ENCODE results near the gene SNX27. TPM values are rescaled to one million over a fixed set of nuclear protein-coding genes. Genes with fewer than 3 reads are reported as not detected.

SNX27 gene
- total RNA-seq, 2 experiments from 2014 or later = 13.2 to 13.3 TPM

DNA sequence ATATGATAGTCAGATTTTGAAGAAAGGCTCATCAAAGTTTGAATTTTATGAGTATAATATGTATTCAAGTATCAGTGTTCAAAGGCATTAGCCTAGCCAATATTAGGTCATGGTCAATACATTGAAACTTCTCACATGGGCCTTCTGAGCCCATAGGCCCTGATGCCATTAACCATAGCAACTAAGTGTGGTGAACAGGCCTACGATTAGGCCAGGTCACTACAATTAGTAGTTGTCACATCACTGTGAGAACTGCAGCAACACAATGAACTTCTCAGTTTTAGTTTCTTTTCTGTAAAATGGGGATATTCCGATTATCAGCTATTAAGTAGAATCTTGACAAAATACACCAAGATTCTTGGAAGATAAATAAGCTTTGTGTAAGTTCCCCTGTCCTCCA lies 74.7 kb downstream of the SNX27 start:
- Mint-ChIP-seq H3K9me3 (no peaks in the 10 kb centered on the region), H3K27ac (no peak overlapping the region), H3K4me3 (no peak overlapping the region), H3K4me1 (ENCODE audit: low read depth) (no peaks in the 10 kb centered on the region), H3K36me3 (ENCODE audit: low read depth) (peaks cover 56% of the 10 kb centered on the region), H3K27me3 (no peaks in the 10 kb centered on the region)
- no peaks in the 10 kb centered on the region for H3K4me1 ChIP-seq (ENCODE audit: insufficient read depth, low read length)
- no peaks in the 10 kb centered on the region for H3K27me3 ChIP-seq (ENCODE audit: control insufficient read depth in 1 of 2, insufficient read depth in 2 of 2, low read length in 2 of 2)
- peaks cover 37% of the 10 kb centered on the region for H3K36me3 ChIP-seq (ENCODE audit: insufficient read depth, low read length)
- no peak for DNase-seq
- ChIA-PET CTCF (no interaction called here), POLR2A (no interaction called here)
- intact Hi-C loops (cut with DNase I, micrococcal nuclease) = no loop called here
- H3K27ac ChIP-seq (ENCODE audit: low read depth in 1 of 2, low read length in 2 of 2) = no peak overlapping the region
- H3K4me3 ChIP-seq (ENCODE audit: low read length) = no peak overlapping the region
- no peak for ATAC-seq (ENCODE audit: poor library complexity)
- no peaks in the 10 kb centered on the region for H3K9me3 ChIP-seq (ENCODE audit: control insufficient read depth in 1 of 2, insufficient read depth in 1 of 2, low read length in 2 of 2)
- TF ChIP-seq, protein P1, sequence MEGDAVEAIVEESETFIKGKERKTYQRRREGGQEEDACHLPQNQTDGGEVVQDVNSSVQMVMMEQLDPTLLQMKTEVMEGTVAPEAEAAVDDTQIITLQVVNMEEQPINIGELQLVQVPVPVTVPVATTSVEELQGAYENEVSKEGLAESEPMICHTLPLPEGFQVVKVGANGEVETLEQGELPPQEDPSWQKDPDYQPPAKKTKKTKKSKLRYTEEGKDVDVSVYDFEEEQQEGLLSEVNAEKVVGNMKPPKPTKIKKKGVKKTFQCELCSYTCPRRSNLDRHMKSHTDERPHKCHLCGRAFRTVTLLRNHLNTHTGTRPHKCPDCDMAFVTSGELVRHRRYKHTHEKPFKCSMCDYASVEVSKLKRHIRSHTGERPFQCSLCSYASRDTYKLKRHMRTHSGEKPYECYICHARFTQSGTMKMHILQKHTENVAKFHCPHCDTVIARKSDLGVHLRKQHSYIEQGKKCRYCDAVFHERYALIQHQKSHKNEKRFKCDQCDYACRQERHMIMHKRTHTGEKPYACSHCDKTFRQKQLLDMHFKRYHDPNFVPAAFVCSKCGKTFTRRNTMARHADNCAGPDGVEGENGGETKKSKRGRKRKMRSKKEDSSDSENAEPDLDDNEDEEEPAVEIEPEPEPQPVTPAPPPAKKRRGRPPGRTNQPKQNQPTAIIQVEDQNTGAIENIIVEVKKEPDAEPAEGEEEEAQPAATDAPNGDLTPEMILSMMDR (IDR thresholded peaks at IDR 0.05) = no peak

DNA sequence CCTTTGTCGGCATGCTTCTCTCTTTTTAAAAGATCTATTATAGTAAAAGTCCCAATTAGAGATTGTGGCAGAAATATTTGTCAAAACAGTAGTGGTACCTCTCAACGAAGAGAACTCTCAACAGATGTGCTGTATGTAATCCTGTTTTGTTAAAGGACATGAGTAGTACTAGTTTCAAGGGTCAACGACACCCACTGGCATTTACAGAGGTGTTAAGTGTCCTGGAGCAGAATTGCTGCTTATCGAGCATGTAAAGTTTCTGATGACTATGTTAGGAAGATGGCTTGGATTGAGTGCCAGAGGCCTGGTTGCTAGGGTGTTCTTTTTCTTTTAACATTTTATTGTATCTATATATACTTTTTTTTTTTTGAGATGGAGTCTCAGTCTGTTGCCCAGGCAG lies 77.6 kb downstream of the SNX27 start:
- DNase-seq (no peak), ATAC-seq (ENCODE audit: poor library complexity) (no peak)
- H3K27me3 Mint-ChIP-seq = no peaks in the 10 kb centered on the region
- no peaks in the 10 kb centered on the region for H3K4me1 Mint-ChIP-seq (ENCODE audit: low read depth)
- no peak overlapping the region for H3K27ac Mint-ChIP-seq
- Histone ChIP-seq H3K36me3 (ENCODE audit: insufficient read depth, low read length) (peaks cover 40% of the 10 kb centered on the region), H3K4me3 (ENCODE audit: low read length) (no peak overlapping the region), H3K9me3 (ENCODE audit: control insufficient read depth in 1 of 2, insufficient read depth in 1 of 2, low read length in 2 of 2) (no peaks in the 10 kb centered on the region), H3K27me3 (ENCODE audit: control insufficient read depth in 1 of 2, insufficient read depth in 2 of 2, low read length in 2 of 2) (no peaks in the 10 kb centered on the region), H3K27ac (ENCODE audit: low read depth in 1 of 2, low read length in 2 of 2) (no peak overlapping the region), H3K4me1 (ENCODE audit: insufficient read depth, low read length) (peaks cover 2% of the 10 kb centered on the region)
- H3K36me3 Mint-ChIP-seq (ENCODE audit: low read depth) = peaks cover 69% of the 10 kb centered on the region
- intact Hi-C loops (cut with DNase I, micrococcal nuclease) = no loop called here
- TF ChIP-seq, protein P1 (IDR thresholded peaks at IDR 0.05) = no peak
- ChIA-PET CTCF (no interaction called here), POLR2A (no interaction called here)
- H3K9me3 Mint-ChIP-seq = no peaks in the 10 kb centered on the region
- H3K4me3 Mint-ChIP-seq = no peak overlapping the region

GRCh38 chr1:151692226-151692625 lies 80.4 kb downstream of the SNX27 start:
- Histone ChIP-seq H3K27me3 (ENCODE audit: control insufficient read depth in 1 of 2, insufficient read depth in 2 of 2, low read length in 2 of 2) (no peaks in the 10 kb centered on the region), H3K9me3 (ENCODE audit: control insufficient read depth in 1 of 2, insufficient read depth in 1 of 2, low read length in 2 of 2) (no peaks in the 10 kb centered on the region), H3K27ac (ENCODE audit: low read depth in 1 of 2, low read length in 2 of 2) (no peak overlapping the region), H3K4me1 (ENCODE audit: insufficient read depth, low read length) (peaks cover 2% of the 10 kb centered on the region), H3K4me3 (ENCODE audit: low read length) (no peak overlapping the region), H3K36me3 (ENCODE audit: insufficient read depth, low read length) (peaks cover 39% of the 10 kb centered on the region)
- H3K27ac Mint-ChIP-seq = no peak overlapping the region
- TF ChIP-seq, protein P1 (IDR thresholded peaks at IDR 0.05) = no peak
- ChIA-PET POLR2A (no interaction called here), CTCF (interaction anchor here (1.2 to 1.4 kb wide), 2 partner anchors 43 to 99 kb away, joined by 3 to 5 read pairs; no protein-coding TSS in a partner anchor)
- peaks cover 77% of the 10 kb centered on the region for H3K36me3 Mint-ChIP-seq (ENCODE audit: low read depth)
- intact Hi-C loops (cut with DNase I, micrococcal nuclease) = no loop called here
- H3K9me3 Mint-ChIP-seq = no peaks in the 10 kb centered on the region
- H3K4me3 Mint-ChIP-seq = no peak overlapping the region
- ATAC-seq (ENCODE audit: poor library complexity) (no peak), DNase-seq (peak in 1 of 14 experiments; percentile 20)
- H3K27me3 Mint-ChIP-seq = no peaks in the 10 kb centered on the region
- no peaks in the 10 kb centered on the region for H3K4me1 Mint-ChIP-seq (ENCODE audit: low read depth)

Measured in CD4-positive, alpha-beta T cell (primary cell).